Spleen (tissue), 11 donors: ENCODE measurements around the gene VPS26A. TPM values are rescaled to one million over a fixed set of nuclear protein-coding genes. Genes with fewer than 3 reads are reported as not detected.
A peak's percentile ranks its signal among the peaks of the same experiment; 100 is the strongest.
"Not testable (repeated sequence)": the region's sequence is repeated elsewhere in the genome, so short reads cannot be mapped to it uniquely, and the experiment has no call there.

Experiments
- DNase-seq: peaks from one replicate; pipeline ENCODE4 v3.0.0-alpha.2; 2020
- H3K27ac ChIP-seq, 8 donors: fragments of 200-600 bp; sonication (generic) in 7 of 8; 1 replicate in 4 of 8; 2 replicates in 4 of 8; pipeline versions ENCODE4 v1.5.0 to v1.8.0; 2016 to 2021; ENCODE audit warnings: inconsistent platforms in 4 of 8, mild to moderate bottlenecking in 4 of 8, moderate library complexity in 1 of 8
- H3K27me3 ChIP-seq, 7 donors: fragments of 200-600 bp; sonication (generic) in 6 of 7; replicated peaks in 1 of 7; 1 replicate in 4 of 7; 2 replicates in 3 of 7; pipeline versions ENCODE4 v1.5.0 to v1.8.0; 2016 to 2021; ENCODE audit warnings: inconsistent platforms in 3 of 7, mild to moderate bottlenecking in 1 of 7
- H3K36me3 ChIP-seq, 6 donors: fragments of 200-600 bp; sonication (generic) in 5 of 6; 1 replicate in 4 of 6; 2 replicates in 2 of 6; pipeline versions ENCODE4 v1.5.0 to v1.8.0; 2016 to 2021; ENCODE audit warnings: inconsistent platforms in 2 of 6
- H3K4me1 ChIP-seq, 6 donors: fragments of 200-600 bp; sonication (generic) in 5 of 6; 1 replicate in 3 of 6; 2 replicates in 3 of 6; pipeline versions ENCODE4 v1.5.0 to v1.8.0; 2016 to 2021; ENCODE audit warnings: inconsistent platforms in 3 of 6
- H3K4me3 ChIP-seq, 8 donors: fragments of 200-600 bp; sonication (generic) in 7 of 8; 1 replicate in 4 of 8; 2 replicates in 4 of 8; pipeline versions ENCODE4 v1.5.0 to v1.8.0; 2016 to 2021; ENCODE audit warnings: inconsistent platforms in 4 of 8, mild to moderate bottlenecking in 4 of 8, moderate library complexity in 2 of 8
- H3K9me3 ChIP-seq, 8 donors: fragments of 200-600 bp; sonication (generic) in 7 of 8; 1 replicate in 4 of 8; 2 replicates in 4 of 8; pipeline versions ENCODE4 v1.5.0 to v1.8.0; 2016 to 2021; ENCODE audit warnings: inconsistent platforms in 4 of 8
- CTCF ChIP-seq, 11 experiments: fragments of 200-600 bp in 7 of 11; fragments of 450-650 bp in 4 of 11; sonication (generic) in 4 of 11; IDR thresholded peaks in 8 of 11; conservative IDR thresholded peaks in 3 of 11; 1 replicate in 7 of 11; 2 replicates in 4 of 11; pipeline versions ENCODE4 v1.4.0 to v1.8.0; 2016 to 2021; ENCODE audit warnings: antibody characterized with exemption in 11 of 11, inconsistent platforms in 4 of 11, mild to moderate bottlenecking in 1 of 11
- POLR2A ChIP-seq, 3 donors: fragments of 450-650 bp; IDR thresholded peaks; one replicate each; pipeline ENCODE4 v1.5.1; 2017; ENCODE audit warnings: antibody characterized with exemption in 3 of 3, mild to moderate bottlenecking in 1 of 3
- POLR2AphosphoS5 ChIP-seq, 3 donors: sonication (generic); formaldehyde crosslinking; IDR thresholded peaks; one replicate each; pipeline ENCODE4 v1.5.1; 2017; ENCODE audit warnings: antibody characterized with exemption in 3 of 3
- WGBS, 5 donors: extraction: QIAGEN DNeasy Blood & Tissue Kit in 3 of 5; methylation state at CpG; one replicate each; pipeline versions ENCODE4 v1.1.5 to v1.1.7; 2013 to 2018; 5-methylcytosine and 5-hydroxymethylcytosine counted together
- intact Hi-C: fragments of 100-400 bp; cut with DNase I; formaldehyde crosslinking; loops from one replicate; pipeline ENCODE4 v1.15.0; 2023; ENCODE audit warnings: low total_unique reads
- polyA plus RNA-seq, 3 donors: library from polyadenylated mRNA; stranded (reverse); fragments of 200-250 nt; gene quantifications; one replicate each; pipeline ENCODE4 v1.2.1, GENCODE V29; 2013
- total RNA-seq, 7 donors: library from RNA; depleted of rRNA in 3 of 7; stranded (reverse); fragments of >200 nt in 3 of 7; fragmentation: NEBNext Ultra II Directional in 4 of 7; extraction: Animal tissue kit (Norgen Biotek cat#: 25700) in 4 of 7; gene quantifications; one replicate each; pipeline versions ENCODE4 v1.1.0 to v1.2.1, GENCODE V29; 2016 to 2021
- donor health status: healthy with polysubstance abuse.
- donor health status: DM: no; HTN: no; CAD: no; lungs with moderate emphysema.
- donor health status: DM: no; HTN: no; CAD: no.
- donor health status: Bipolar disorder and iron deficiency.
- donor health status: healthy.
- donor health status: DM: no; HTN: no; CAD: no.
- donor health status: DM: yes; HTN: yes; CAD: no.

VPS26A gene
- total and polyA plus RNA-seq, 10 donors: 17.8 to 53.0 (median 32.4) TPM

GRCh38 chr10:69130251-69130650 lies 6.3 kb downstream of the VPS26A start:
- DNase-seq: no peak
- intact Hi-C loops: no loop called here
- H3K27me3 ChIP-seq: no peaks in the 10 kb centered on the region
- H3K27ac ChIP-seq: no peak overlapping the region
- 51 to 67% (median 56%) methylated on average over 2 of the region's 2 CpGs for WGBS, 5 donors
- H3K9me3 ChIP-seq: no peaks in the 10 kb centered on the region
- H3K4me1 ChIP-seq: peaks cover 13 to 73% (median 60%) of the 10 kb centered on the region in 6 donors
- no peak for TF ChIP-seq POLR2A (IDR thresholded peaks at IDR 0.05)
- no peak for TF ChIP-seq POLR2AphosphoS5 (IDR thresholded peaks at IDR 0.05)
- TF ChIP-seq CTCF (IDR thresholded peaks at IDR 0.05 in 8 of 11, conservative IDR thresholded peaks at IDR 0.05 in 3 of 11): no peak
- H3K4me3 ChIP-seq: no peak overlapping the region
- peaks cover 0 to 29% (median 17%) of the 10 kb centered on the region in 6 donors for H3K36me3 ChIP-seq

DNA sequence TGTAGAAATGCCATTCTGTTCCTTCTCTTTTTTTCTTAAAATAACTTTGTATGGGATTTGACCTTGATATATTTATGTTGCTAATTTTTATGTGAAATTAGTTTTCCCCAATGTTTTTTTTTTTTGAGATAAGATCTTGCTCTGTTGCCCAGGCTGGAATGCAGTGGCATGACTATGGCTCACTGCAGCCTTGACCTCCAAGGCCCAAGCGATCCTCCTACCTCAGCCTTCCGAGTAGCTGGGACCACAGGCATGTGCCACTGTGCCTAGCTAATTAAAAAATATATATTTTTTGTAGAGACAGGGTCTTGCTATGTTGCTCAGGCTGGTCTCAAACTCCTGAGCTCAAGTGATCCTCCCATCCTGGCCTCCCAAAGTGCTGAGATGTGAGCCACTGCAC lies 16.0 kb downstream of the VPS26A start:
- Histone ChIP-seq H3K4me1 (peaks cover 0 to 55% (median 2%) of the 10 kb centered on the region in 6 donors), H3K36me3 (peaks cover 0 to 47% (median 13%) of the 10 kb centered on the region in 6 donors), H3K9me3 (no peaks in the 10 kb centered on the region), H3K4me3 (no peak overlapping the region), H3K27ac (no peak overlapping the region), H3K27me3 (no peaks in the 10 kb centered on the region)
- no peak for DNase-seq
- no peak for TF ChIP-seq POLR2A (IDR thresholded peaks at IDR 0.05)
- no peak for TF ChIP-seq POLR2AphosphoS5 (IDR thresholded peaks at IDR 0.05)
- TF ChIP-seq CTCF (IDR thresholded peaks at IDR 0.05 in 8 of 11, conservative IDR thresholded peaks at IDR 0.05 in 3 of 11): no peak
- intact Hi-C loops: no loop called here
- 71 to 81% (median 80%) methylated on average over 2 of the region's 2 CpGs for WGBS, 5 donors

DNA sequence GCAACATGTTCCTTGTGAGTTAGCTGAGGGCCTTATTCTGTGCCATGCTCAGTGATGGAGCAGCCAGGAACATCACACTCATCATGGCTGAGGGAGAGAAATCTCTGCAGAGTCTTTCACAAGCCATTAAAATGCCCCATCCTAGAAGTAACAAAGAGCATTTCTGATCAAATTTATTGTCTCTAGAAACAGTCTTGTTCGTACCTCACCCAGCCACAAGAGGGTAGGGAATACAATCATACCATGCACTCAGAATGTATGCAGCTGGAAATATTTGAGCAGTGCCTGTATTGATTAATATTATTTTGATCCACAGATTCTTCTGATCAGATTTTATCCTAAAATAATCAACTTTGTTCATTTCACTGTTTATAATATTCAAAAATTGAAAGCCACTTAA lies 17.3 kb downstream of the VPS26A start:
- no peaks in the 10 kb centered on the region for H3K9me3 ChIP-seq
- TF ChIP-seq CTCF (IDR thresholded peaks at IDR 0.05 in 8 of 11, conservative IDR thresholded peaks at IDR 0.05 in 3 of 11) (no peak), POLR2AphosphoS5 (IDR thresholded peaks at IDR 0.05) (no peak), POLR2A (IDR thresholded peaks at IDR 0.05) (no peak)
- no peaks in the 10 kb centered on the region for H3K27me3 ChIP-seq
- intact Hi-C loops: no loop called here
- H3K4me1 ChIP-seq: peaks cover 0 to 65% (median 3%) of the 10 kb centered on the region in 6 donors
- peaks cover 0 to 37% (median 9%) of the 10 kb centered on the region in 6 donors for H3K36me3 ChIP-seq
- 78 to 92% (median 83%) methylated on average over 1 of the region's 1 CpG for whole genome bisulfite sequencing, 5 donors
- H3K4me3 ChIP-seq: no peak overlapping the region
- no peak overlapping the region for H3K27ac ChIP-seq
- no peak for DNase-seq

DNA sequence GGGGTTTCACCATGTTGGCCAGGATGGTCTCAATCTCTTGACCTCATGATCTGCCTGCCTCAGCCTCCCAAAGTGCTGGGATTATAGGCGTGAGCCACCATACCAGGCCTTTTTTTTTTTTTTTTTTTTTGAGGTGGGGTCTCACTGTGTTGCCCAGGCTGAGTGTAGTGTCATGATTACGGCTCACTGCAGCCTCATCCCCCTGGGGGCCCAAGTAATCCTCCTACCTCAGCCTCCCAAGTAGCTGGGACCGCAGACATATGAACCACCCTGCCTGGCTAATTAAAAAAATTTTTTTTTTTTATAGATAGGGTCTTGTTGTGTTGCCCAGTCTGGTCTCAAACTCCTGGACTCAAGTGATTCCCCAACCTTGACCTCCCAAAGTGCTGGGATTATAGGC lies 18.1 kb downstream of the VPS26A start:
- Histone ChIP-seq H3K4me1 (peaks cover 0 to 71% (median 10%) of the 10 kb centered on the region in 6 donors), H3K36me3 (peaks cover 0 to 30% (median 4%) of the 10 kb centered on the region in 6 donors), H3K27ac (peak overlapping the region in 1 of 8 donors; percentile 33)
- H3K27me3 ChIP-seq, H3K9me3 ChIP-seq, intact Hi-C loops, H3K4me3 ChIP-seq, DNase-seq: not testable (repeated sequence)
- WGBS, 5 donors: 95 to 100% (median 97%) methylated on average over 3 of the region's 3 CpGs

GRCh38 chr10:69142983-69143382 lies 19.0 kb downstream of the VPS26A start:
- DNase-seq: no peak
- H3K27ac ChIP-seq: peak overlapping the region in 1 of 8 donors; percentile 33
- WGBS, 5 donors: 37 to 87% (median 43%) methylated on average over 3 of the region's 3 CpGs

More at GRCh38 chr10:69142983-69143382, 19.0 kb downstream of the VPS26A start:
- TF ChIP-seq CTCF (IDR thresholded peaks at IDR 0.05 in 8 of 11, conservative IDR thresholded peaks at IDR 0.05 in 3 of 11) (no peak), POLR2A (IDR thresholded peaks at IDR 0.05) (no peak), POLR2AphosphoS5 (IDR thresholded peaks at IDR 0.05) (no peak)
- intact Hi-C loops: no loop called here
- Histone ChIP-seq H3K4me1 (peaks cover 0 to 71% (median 15%) of the 10 kb centered on the region in 6 donors), H3K4me3 (no peak overlapping the region), H3K36me3 (peaks cover 0 to 21% (median 0%) of the 10 kb centered on the region in 6 donors), H3K27me3 (no peaks in the 10 kb centered on the region), H3K9me3 (no peaks in the 10 kb centered on the region)
